Mesendoderm (in vitro differentiated cells): ENCODE results near the gene HAUS7.

Source experiments
- DNase-seq: peaks from one replicate; pipeline ENCODE4 v3.0.0; 2013
- H2AK5ac ChIP-seq: 2 replicates; pipeline ENCODE4 v1.6.1; 2013; ENCODE audit warnings: low read length, inconsistent platforms
- H2BK120ac ChIP-seq: 2 replicates; pipeline ENCODE4 v1.6.1; 2013; ENCODE audit warnings: low read depth, mild to moderate bottlenecking, low read length, moderate library complexity, mixed read lengths
- H2BK15ac ChIP-seq: replicated peaks from 2 replicates; pipeline ENCODE4 v1.6.1; 2013; ENCODE audit warnings: low read depth, mild to moderate bottlenecking, moderate library complexity
- H2BK5ac ChIP-seq: 2 replicates; pipeline ENCODE4 v1.6.1; 2013; ENCODE audit warnings: low read length, inconsistent platforms
- H3K18ac ChIP-seq: 2 replicates; pipeline ENCODE4 v1.6.1; 2013; ENCODE audit warnings: mild to moderate bottlenecking, low read length, mixed read lengths
- H3K23ac ChIP-seq: one replicate; pipeline ENCODE4 v1.6.1; 2013; ENCODE audit warnings: low read length
- H3K27ac ChIP-seq: 2 replicates; pipeline ENCODE4 v1.5.1; 2013; ENCODE audit warnings: low read depth, mild to moderate bottlenecking, inconsistent platforms, low read length, moderate library complexity
- H3K27me3 ChIP-seq: 2 replicates; pipeline ENCODE4 v1.6.1; 2013; ENCODE audit warnings: low read length, control low read depth, mild to moderate bottlenecking, inconsistent platforms; ENCODE audit not compliant: insufficient read depth, poor library complexity
- H3K36me3 ChIP-seq: 2 replicates; pipeline ENCODE4 v1.6.1; 2013; ENCODE audit warnings: low read length, inconsistent platforms; ENCODE audit not compliant: control insufficient read depth, insufficient read depth
- H3K4ac ChIP-seq: one replicate; pipeline ENCODE4 v1.6.1; 2013; ENCODE audit warnings: low read depth, mild to moderate bottlenecking, low read length, moderate library complexity
- H3K4me1 ChIP-seq: 2 replicates; pipeline ENCODE4 v1.6.1; 2013; ENCODE audit warnings: low read depth, low read length, inconsistent platforms; ENCODE audit not compliant: control insufficient read depth
- H3K4me2 ChIP-seq: 2 replicates; pipeline ENCODE4 v1.6.1; 2013; ENCODE audit warnings: low read length
- H3K4me3 ChIP-seq: 2 replicates; pipeline ENCODE4 v1.5.1; 2013; ENCODE audit warnings: mild to moderate bottlenecking, low read length
- H3K56ac ChIP-seq: one replicate; pipeline ENCODE4 v1.6.1; 2013; ENCODE audit warnings: low read length
- H3K79me1 ChIP-seq: 2 replicates; pipeline ENCODE4 v1.6.1; 2013; ENCODE audit warnings: low read length, inconsistent platforms
- H3K79me2 ChIP-seq: 2 replicates; pipeline ENCODE4 v1.6.1; 2013; ENCODE audit warnings: mild to moderate bottlenecking, low read length; ENCODE audit not compliant: control insufficient read depth, insufficient read depth
- H3K9ac ChIP-seq: 2 replicates; pipeline ENCODE4 v1.6.1; 2013; ENCODE audit warnings: low read length, inconsistent platforms
- H4K5ac ChIP-seq: one replicate; pipeline ENCODE4 v1.6.1; 2013; ENCODE audit warnings: low read length
- H4K8ac ChIP-seq: one replicate; pipeline ENCODE4 v1.6.1; 2013; ENCODE audit warnings: low read depth, mild to moderate bottlenecking, control low read depth, low read length, moderate library complexity
- WGBS: extraction: QIAGEN DNeasy Blood & Tissue Kit; methylation state at CpG from one replicate; pipeline ENCODE4 v1.1.7; 2013; ENCODE audit warnings: low lambda C conversion rate, missing lambda C conversion rate; ENCODE audit not compliant: insufficient coverage; ENCODE audit errors: extremely low coverage; 5-methylcytosine and 5-hydroxymethylcytosine counted together

The HAUS7 gene

DNA sequence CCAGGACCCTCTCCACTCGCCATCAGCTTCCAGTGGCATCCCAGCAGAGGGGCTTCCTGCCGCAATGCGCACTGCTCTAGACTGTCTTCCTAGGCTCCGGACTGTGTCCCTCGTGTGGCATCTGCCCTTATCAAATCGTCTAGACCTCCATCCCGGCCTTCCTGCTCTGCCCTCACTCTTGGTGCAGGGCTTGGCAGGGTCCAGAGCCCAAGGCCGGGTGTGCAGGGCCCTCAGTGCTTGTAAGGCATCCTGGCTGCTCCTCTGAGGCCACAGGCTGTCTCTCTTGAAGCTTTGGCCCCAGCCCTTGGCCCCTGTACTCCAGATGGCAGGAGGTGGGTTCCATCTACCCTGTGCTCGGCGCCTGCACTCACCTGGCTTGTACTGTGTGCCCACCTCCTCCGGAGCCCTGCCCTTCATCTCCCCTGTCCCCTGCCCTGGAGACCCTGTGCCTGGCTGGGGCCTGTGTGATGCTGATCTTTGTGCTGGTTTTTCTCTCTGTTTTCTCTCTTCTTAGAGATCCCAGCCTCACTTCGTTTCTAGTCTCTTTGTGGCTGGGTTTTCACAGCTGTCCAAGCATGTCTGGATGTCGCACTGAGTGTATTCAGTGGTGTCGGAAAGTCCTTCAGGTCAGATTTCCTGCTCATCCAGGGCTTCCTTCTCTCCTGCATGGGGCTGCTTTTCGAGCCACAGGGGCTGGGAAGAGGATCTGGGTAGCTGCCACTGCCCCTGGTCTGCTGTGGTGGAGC is 20.8 kb downstream of the HAUS7 start:
- Histone ChIP-seq H3K9ac (no peak overlapping the region), H3K4ac (no peak overlapping the region), H3K56ac (no peak overlapping the region), H3K27ac (no peak overlapping the region), H3K4me2 (no peak overlapping the region), H3K27me3 (no peaks in the 10 kb centered on the region), H2BK5ac (no peak overlapping the region), H2AK5ac (no peak overlapping the region), H2BK15ac (no peak overlapping the region), H3K36me3 (no peaks in the 10 kb centered on the region), H3K18ac (no peak overlapping the region), H3K23ac (no peak overlapping the region), H3K4me3 (no peak overlapping the region), H3K79me2 (no peaks in the 10 kb centered on the region), H2BK120ac (no peak overlapping the region), H3K4me1 (no peaks in the 10 kb centered on the region), H4K5ac (no peak overlapping the region), H4K8ac (no peak overlapping the region), H3K79me1 (no peaks in the 10 kb centered on the region)
- WGBS: no CpG with 5 or more reads among the region's 15 CpGs
- no peak for DNase-seq

DNA sequence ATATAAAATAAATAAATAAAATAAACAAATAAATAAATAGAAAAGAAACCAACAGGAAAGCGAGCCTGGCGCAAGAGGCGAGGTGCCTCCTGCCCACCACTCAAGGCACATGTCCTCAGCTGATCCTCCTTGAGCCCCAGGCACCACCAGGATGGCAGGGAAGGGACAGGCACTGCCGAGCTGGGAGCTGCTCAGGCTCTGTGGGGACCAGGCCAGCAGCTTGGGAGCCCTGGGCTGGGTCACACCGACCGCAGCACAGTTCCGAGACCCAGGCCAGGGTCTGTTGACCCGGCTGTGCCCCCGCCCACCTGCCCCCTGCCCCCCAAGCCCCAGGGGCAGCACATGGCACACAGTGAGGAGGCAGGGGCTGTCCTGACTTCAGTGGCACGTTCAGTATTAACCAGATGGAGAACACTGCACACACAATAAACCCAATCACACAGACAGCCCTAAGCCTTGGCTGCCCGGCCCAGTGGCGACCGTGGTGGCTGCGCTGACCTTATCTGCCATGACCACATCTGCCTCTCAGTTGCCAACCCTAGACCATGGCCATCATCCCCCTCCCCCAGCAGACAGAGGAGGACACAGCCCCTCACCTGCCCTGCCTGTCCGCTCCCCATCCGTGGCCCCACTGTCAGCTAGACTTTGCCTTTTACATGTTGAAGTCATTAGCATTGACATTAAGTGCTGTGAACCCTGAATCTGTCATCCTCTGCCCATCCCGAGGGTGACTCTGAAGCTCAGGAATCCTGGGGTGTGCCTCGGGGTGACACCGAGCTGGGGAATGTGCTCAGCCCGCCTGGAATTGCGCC is 21.6 kb downstream of the HAUS7 start:
- Histone ChIP-seq H3K9ac (no peak overlapping the region), H4K8ac (no peak overlapping the region), H2BK5ac (no peak overlapping the region), H3K27me3 (no peaks in the 10 kb centered on the region), H2BK120ac (no peak overlapping the region), H3K79me1 (no peaks in the 10 kb centered on the region), H4K5ac (no peak overlapping the region), H3K4me1 (no peaks in the 10 kb centered on the region), H3K56ac (no peak overlapping the region), H3K36me3 (no peaks in the 10 kb centered on the region), H3K4me3 (no peak overlapping the region), H3K4ac (no peak overlapping the region), H3K18ac (no peak overlapping the region), H3K4me2 (no peak overlapping the region), H2AK5ac (no peak overlapping the region), H3K27ac (no peak overlapping the region), H3K23ac (no peak overlapping the region), H2BK15ac (no peak overlapping the region), H3K79me2 (no peaks in the 10 kb centered on the region)
- WGBS: no CpG with 5 or more reads among the region's 21 CpGs
- DNase-seq: no peak

DNA sequence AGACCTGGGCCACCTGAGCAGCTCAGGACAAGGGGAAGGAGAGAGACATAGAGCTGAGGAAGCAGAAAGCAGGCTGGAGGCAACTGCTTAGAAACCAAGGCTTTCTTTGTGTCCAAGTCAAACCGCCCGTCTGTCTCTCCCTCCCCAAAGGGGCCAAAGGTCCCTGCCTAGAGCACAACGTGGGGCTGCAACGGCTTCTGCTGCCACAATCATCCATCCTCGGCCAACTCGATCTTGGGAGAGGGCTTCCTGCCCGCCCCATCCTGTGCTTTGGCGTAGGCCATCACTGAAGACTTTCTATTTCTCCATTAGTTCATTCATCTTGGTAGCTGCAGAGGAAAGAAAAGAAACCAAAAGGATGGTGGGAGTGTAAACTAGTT is 22.8 kb downstream of the HAUS7 start:
- no peaks in the 10 kb centered on the region for H3K79me2 ChIP-seq
- no peaks in the 10 kb centered on the region for H3K27me3 ChIP-seq
- H2BK120ac ChIP-seq: no peak overlapping the region
- H3K4me1 ChIP-seq: no peaks in the 10 kb centered on the region
- H2AK5ac ChIP-seq: no peak overlapping the region
- WGBS: no CpG with 5 or more reads among the region's 8 CpGs
- H4K5ac ChIP-seq: no peak overlapping the region
- no peak overlapping the region for H3K4me2 ChIP-seq
- H2BK5ac ChIP-seq: no peak overlapping the region
- H3K18ac ChIP-seq: no peak overlapping the region
- H3K79me1 ChIP-seq: no peaks in the 10 kb centered on the region
- H3K23ac ChIP-seq: no peak overlapping the region
- DNase-seq: no peak
- H2BK15ac ChIP-seq: no peak overlapping the region
- no peak overlapping the region for H3K27ac ChIP-seq
- no peak overlapping the region for H4K8ac ChIP-seq
- H3K9ac ChIP-seq: no peak overlapping the region
- H3K4ac ChIP-seq: no peak overlapping the region
- H3K56ac ChIP-seq: no peak overlapping the region
- H3K4me3 ChIP-seq: no peak overlapping the region
- no peaks in the 10 kb centered on the region for H3K36me3 ChIP-seq

DNA sequence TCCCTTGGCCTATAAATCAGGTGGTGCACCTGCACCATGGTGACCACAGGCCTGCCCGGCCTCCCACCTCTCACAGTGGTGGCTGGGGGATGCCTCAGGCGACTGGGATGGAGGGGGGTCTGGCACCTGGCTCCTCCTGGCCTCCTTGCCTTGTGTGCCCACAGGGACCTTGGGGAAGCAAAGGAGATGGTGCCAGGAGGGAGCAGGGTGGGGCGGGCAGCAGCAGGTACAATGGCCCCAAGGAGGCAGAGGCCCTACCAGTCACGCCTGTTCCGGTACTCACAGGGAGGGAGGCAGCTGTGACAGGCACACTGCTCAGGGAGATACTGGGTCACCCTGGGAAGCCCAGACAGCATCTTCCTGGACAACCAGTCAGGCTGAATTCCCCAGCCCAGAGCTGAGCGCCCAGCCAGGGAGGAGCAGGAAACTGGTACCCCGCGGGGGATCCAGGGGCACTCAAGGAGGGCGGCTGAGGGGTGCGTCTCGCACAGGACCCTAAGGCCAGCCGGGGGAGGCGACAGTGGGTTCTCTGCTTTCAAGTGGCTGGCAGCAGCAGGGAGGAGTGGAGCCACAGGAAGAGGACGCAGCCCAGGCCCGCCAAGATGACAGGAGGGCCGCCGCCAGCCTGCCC is 23.3 kb downstream of the HAUS7 start:
- Histone ChIP-seq H3K79me1 (no peaks in the 10 kb centered on the region), H3K27ac (no peak overlapping the region)

DNA sequence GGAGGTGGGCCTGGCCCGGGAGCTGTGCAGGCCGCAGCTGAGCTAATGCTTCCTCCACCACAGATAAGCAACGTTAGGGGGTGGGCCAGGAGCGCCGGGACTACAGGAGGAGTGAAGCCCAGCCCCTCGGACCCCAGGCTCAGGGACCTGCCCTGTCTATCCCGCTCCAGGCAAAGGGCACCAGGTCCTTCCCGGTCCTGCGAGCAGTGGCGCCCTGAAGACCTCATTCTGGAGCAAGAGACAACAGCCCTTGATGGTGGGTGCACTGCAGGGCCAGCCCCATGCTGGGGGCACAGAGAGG is 23.8 kb downstream of the HAUS7 start:
- no peak overlapping the region for H2AK5ac ChIP-seq

More for the DNA sequence above, 23.3 kb downstream of the HAUS7 start:
- Histone ChIP-seq H4K5ac (no peak overlapping the region), H3K4me2 (no peak overlapping the region), H3K4me3 (no peak overlapping the region), H3K4ac (no peak overlapping the region), H4K8ac (no peak overlapping the region), H3K4me1 (no peaks in the 10 kb centered on the region), H3K9ac (no peak overlapping the region), H3K36me3 (no peaks in the 10 kb centered on the region), H3K79me2 (no peaks in the 10 kb centered on the region), H2BK15ac (no peak overlapping the region), H3K23ac (no peak overlapping the region), H3K18ac (no peak overlapping the region), H2BK5ac (no peak overlapping the region), H3K56ac (no peak overlapping the region), H2BK120ac (no peak overlapping the region), H2AK5ac (no peak overlapping the region), H3K27me3 (no peaks in the 10 kb centered on the region)
- DNase-seq: no peak
- WGBS: no CpG with 5 or more reads among the region's 17 CpGs

More for the DNA sequence above, 23.8 kb downstream of the HAUS7 start:
- Histone ChIP-seq H3K36me3 (no peaks in the 10 kb centered on the region), H2BK15ac (no peak overlapping the region), H3K4ac (no peak overlapping the region), H3K23ac (no peak overlapping the region), H4K5ac (no peak overlapping the region), H3K4me3 (no peak overlapping the region), H3K4me2 (no peak overlapping the region), H3K9ac (no peak overlapping the region), H3K27me3 (no peaks in the 10 kb centered on the region), H3K27ac (no peak overlapping the region), H2BK5ac (no peak overlapping the region), H3K18ac (no peak overlapping the region), H3K79me1 (no peaks in the 10 kb centered on the region), H2BK120ac (no peak overlapping the region), H4K8ac (no peak overlapping the region), H3K56ac (no peak overlapping the region), H3K4me1 (no peaks in the 10 kb centered on the region), H3K79me2 (no peaks in the 10 kb centered on the region)
- DNase-seq: no peak
- no CpG with 5 or more reads among the region's 10 CpGs for WGBS
